ENCODE data around the gene CORO6. TPM values are rescaled to one million over a fixed set of nuclear protein-coding genes. Genes with fewer than 3 reads are reported as not detected.

The CORO6 gene
- total and polyA plus RNA-seq, 2 of the 4 experiments (the other 2 are of a cell fraction), result 3.4 to 7.6 TPM

DNA sequence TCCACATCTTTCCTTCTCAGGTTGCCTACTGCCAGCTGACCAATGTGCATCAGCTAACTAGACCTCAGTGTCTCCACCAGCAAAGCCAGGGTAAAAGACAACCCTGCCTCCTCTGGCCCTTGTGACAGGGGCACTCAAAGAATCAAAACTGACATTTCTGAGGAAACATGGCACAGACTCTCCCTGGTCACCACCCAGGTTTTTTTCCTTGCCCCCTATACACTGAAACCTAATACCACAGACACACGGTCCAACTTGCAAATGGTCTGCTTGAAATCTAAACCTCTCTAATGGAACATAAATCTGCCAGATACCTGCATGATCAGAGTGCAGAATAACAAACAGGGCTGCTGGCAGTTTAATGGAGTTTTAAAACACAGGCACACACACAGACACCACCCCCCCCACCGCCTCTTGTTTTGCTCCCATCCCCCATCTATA lies 19.5 kb upstream of the CORO6 start:
- Histone ChIP-seq H3K56ac (ENCODE audit: extremely low read depth, insufficient read depth, low read length) (no peak overlapping the region), H2BK20ac (ENCODE audit: low read depth, low read length) (peak overlapping the region; percentile 1; the same call in 1 of the 2 replicates), H3K4me1 (ENCODE audit: control insufficient read depth, insufficient read depth, low read length) (peaks cover 25% of the 10 kb centered on the region), H4K91ac (ENCODE audit: insufficient read depth, low read depth, low read length) (no peak overlapping the region; the same call in 1 of the 2 replicates), H3K4me3 (ENCODE audit: insufficient read depth, low read depth, low read length) (no peak overlapping the region), H2AK5ac (ENCODE audit: low read depth, low read length) (peak overlapping the region; percentile 15; the same call in 1 of the 2 replicates), H3K4ac (ENCODE audit: low read depth, low read length) (no peak overlapping the region), H3K27ac (ENCODE audit: insufficient read depth, low read length) (no peak overlapping the region), H2AFZ (replicated peaks; ENCODE audit: low read length, poor library complexity) (no peak overlapping the region), H2BK120ac (ENCODE audit: low read depth, low read length) (no peak overlapping the region), H3K18ac (ENCODE audit: low read depth, low read length) (no peak overlapping the region; the same call in 1 of the 2 replicates), H3K9me1 (ENCODE audit: insufficient read depth, low read length) (peaks cover 7% of the 10 kb centered on the region), H3K36me3 (ENCODE audit: control insufficient read depth, insufficient read depth, low read length) (no peaks in the 10 kb centered on the region), H4K5ac (ENCODE audit: low read depth, low read length) (peak overlapping the region; percentile 34; the same call in 1 of the 2 replicates), H2BK5ac (ENCODE audit: low read depth, low read length, poor library complexity, severe bottlenecking) (no peak overlapping the region), H3K14ac (replicated peaks; ENCODE audit: low read depth, low read length) (no peak overlapping the region), H3K23ac (ENCODE audit: low read depth, low read length) (no peak overlapping the region), H2BK15ac (ENCODE audit: low read depth, low read length) (no peak overlapping the region), H3K79me1 (ENCODE audit: low read depth in 1 of 2, low read length in 2 of 2) (peaks cover 0 to 6% of the 10 kb centered on the region in 2 experiments; a peak in 1 of 4 replicates), H3K9me3 (ENCODE audit: control insufficient read depth, insufficient read depth, low read length) (no peaks in the 10 kb centered on the region), H3K9ac (ENCODE audit: low read depth, low read length) (no peak overlapping the region), H3K4me2 (ENCODE audit: low read depth, low read length) (no peak overlapping the region), H4K20me1 (ENCODE audit: insufficient read depth, low read length) (no peaks in the 10 kb centered on the region), H4K8ac (ENCODE audit: low read depth in 2 of 2, low read length in 2 of 2) (no peak overlapping the region), H2AK9ac (replicated peaks; ENCODE audit: low read depth, low read length, poor library complexity) (no peak overlapping the region), H3K27me3 (ENCODE audit: control insufficient read depth, insufficient read depth, low read length) (no peaks in the 10 kb centered on the region)
- intact Hi-C loops (cut with micrococcal nuclease) (no loop called here), in situ Hi-C loops (cut with MboI; ENCODE audit: low sequenced_read_pairs) (loop anchor here (5.0 to 10.0 kb wide), 2 partner anchors 135 to 293 kb away; partner anchors contain the start of gene SSH2), dilution Hi-C loops (cut with HindIII; ENCODE audit: low sequenced_read_pairs, unreplicated experiment) (no loop called here)
- BruUV-seq (replicated peaks), result no TSS peak
- no peak for DNase-seq
- TF ChIP-seq CHD1 (IDR thresholded peaks at IDR 0.05; ENCODE audit: low read depth, low read length), result no peak
- no peak for TF ChIP-seq RCOR1 (IDR thresholded peaks at IDR 0.05; ENCODE audit: insufficient replicate concordance, low read length)
- TF ChIP-seq RFX5 (IDR thresholded peaks at IDR 0.05; ENCODE audit: low read depth, low read length), result no peak
- TF ChIP-seq MAZ (IDR thresholded peaks at IDR 0.05; ENCODE audit: borderline replicate concordance, low read depth, low read length), result no peak
- TF ChIP-seq POLR2A (IDR thresholded peaks at IDR 0.05; ENCODE audit: low read depth, low read length), result no peak
- no peak for ATAC-seq (ENCODE audit: low read depth)
- WGBS, 2 experiments (ENCODE audit: extremely low coverage in 2 of 2, insufficient read length in 1 of 2), result 50% methylated on average over 1 of the region's 2 CpGs; no CpG with 5 or more reads in 1 of the 2 experiments
- ChIA-PET CTCF (interaction anchor here (0.6 to 1.6 kb wide), 3 partner anchors 46 to 137 kb away, joined by 3 to 10 read pairs (median 4); no protein-coding TSS in a partner anchor), POLR2A (ENCODE audit: unreplicated experiment) (no interaction called here)
